Left lobe of liver (tissue), 2 donors: ENCODE data around the gene AMOT. TPM values are rescaled to one million over a fixed set of nuclear protein-coding genes. Genes with fewer than 3 reads are reported as not detected.
"Not testable (repeated sequence)": the region's sequence is repeated elsewhere in the genome, so short reads cannot be mapped to it uniquely, and the experiment has no call there.

Experiments
- ATAC-seq: fragments of 200-7000 bp; cut with Tn5 transposase; one replicate; pipeline ENCODE4 v1.9.1; 2020; ENCODE audit warnings: mild to moderate bottlenecking, moderate library complexity
- DNase-seq: peaks from one replicate; pipeline ENCODE4 v3.0.0-alpha.2; 2020; ENCODE audit warnings: low spot score
- total RNA-seq: library from RNA; stranded (reverse); gene quantifications from one replicate; pipeline ENCODE4 v1.2.1, GENCODE V29; 2021
- donor health status: DM: no; HTN: no; CAD: no; lungs with moderate emphysema.
- donor health status: DM: no; HTN: yes; CAD: no.

AMOT gene
- total RNA-seq, result 7.4 TPM

DNA sequence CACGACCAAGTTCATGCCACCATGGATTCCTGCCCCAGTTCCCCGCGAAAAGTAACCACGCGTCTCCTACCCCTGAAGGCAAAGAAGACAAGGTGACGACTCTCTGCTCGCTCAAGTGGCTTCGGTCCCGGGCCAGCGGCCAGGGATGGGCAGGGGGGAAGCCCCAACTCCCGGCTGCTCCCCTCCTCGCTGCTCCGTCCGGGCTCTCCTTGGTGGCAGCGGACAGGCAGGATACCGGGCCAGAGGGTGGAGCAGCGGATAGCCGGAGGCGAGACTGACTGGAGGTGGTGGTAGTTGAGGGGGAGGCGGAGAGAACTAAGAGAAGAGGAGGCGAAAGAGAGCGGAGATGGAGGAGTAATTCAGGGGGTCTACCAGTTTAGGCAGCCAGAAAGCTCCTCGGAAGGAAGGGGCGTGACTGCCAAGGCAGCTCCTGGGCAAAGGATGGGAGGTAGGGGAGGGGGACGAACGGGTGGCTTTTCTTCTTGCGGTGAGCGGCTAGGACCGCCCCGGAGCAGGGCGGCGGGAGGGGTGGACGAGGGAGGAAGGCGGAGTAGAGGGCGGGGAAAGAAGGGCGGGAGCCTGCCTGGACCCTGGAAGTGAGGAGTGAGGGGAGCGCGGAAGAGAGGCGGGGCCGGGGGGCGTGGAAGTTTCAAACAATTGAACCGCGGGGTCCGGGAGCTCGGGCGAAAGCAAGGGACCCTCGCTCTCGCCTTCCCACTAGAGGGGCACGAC is at the start of gene AMOT:
TSS of gene AMOT (minus strand) at position 450 of the 732 bp plus-strand sequence. CDS start 17,705 bp downstream, outside the sequence.
- peak; percentile 82 for DNase-seq
- peak; percentile 90 for ATAC-seq

GRCh38 chrX:112889400-112889799 is 48.8 kb upstream of the AMOT start:
- no peak for ATAC-seq

DNA sequence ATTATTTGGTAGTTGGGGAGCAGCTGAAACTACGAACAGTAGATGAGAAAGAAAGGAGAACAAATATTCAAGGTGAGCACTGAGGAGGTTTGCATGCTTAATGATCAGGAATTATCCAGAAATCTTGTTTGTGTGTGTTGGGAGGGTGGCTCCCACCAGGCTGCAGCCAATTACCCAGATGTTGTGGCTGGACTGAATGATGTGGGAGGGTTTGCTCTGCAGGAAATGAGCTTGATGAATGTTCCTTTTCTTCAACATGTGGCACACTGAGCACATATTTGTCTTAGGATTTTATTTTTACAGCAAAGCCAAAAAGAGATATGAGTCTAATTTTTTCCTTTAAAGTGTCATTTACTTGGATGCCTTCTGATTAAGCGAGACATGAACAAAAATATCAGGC is 48.3 kb upstream of the AMOT start:
- no peak for ATAC-seq
- no peak for DNase-seq

More at GRCh38 chrX:112889400-112889799, 48.8 kb upstream of the AMOT start:
- DNase-seq, result no peak

GRCh38 chrX:112877771-112878173 is 37.1 kb upstream of the AMOT start:
- ATAC-seq, result no peak
- DNase-seq, result no peak

- no peak for DNase-seq
- ATAC-seq, result no peak
Measured at GRCh38 chrX:112874614-112875013, 34.0 kb upstream of the AMOT start.

GRCh38 chrX:112874175-112874574 is 33.5 kb upstream of the AMOT start:
- DNase-seq (no peak), ATAC-seq (no peak)

DNA sequence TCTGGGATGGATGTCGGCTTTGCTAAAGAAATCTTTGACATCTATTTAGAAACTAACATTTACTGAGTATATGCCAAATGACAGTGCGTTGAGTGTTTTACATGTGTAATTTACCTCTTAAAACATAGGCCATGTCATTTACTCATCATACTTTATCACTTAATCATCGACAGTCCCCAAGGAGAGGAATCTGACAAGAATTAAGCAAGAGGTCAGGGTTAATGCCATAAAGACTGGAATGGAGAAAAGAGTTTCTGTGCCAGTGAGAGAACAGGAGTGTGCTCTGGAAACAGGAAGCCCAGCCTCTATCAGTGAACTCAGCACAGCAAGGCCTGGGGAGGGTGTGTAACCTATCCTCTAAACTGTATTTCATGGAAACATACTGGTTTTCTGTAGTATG is 28.0 kb upstream of the AMOT start:
- DNase-seq, result no peak
- no peak for ATAC-seq

- ATAC-seq, result no peak
Measured at GRCh38 chrX:112867570-112867969, 26.9 kb upstream of the AMOT start.

GRCh38 chrX:112866175-112866574 is 25.5 kb upstream of the AMOT start:
- no peak for DNase-seq
- ATAC-seq, result no peak

More at GRCh38 chrX:112867570-112867969, 26.9 kb upstream of the AMOT start:
- no peak for DNase-seq

- ATAC-seq (peak; percentile 92), DNase-seq (peak; percentile 42)
Measured at GRCh38 chrX:112865464-112866025, 24.9 kb upstream of the AMOT start.

DNA sequence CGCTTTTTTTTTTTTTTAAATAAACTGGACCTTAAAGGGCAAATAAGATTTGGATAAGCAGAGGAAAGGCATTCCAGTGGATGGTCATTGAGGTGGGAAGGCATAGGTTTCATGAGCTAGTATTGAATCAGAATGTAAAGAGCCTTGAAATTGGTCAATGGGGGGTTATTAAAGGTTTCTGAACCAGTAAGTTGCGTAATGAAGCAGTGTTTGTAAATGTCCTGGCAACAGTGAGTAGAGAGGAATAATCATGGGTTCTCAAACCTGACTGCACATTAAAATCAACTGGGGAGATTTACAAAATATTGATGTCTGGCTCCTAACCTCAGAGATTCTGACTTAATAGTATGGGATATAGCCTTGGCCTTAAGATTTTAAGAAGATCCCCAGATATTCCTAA is 23.2 kb upstream of the AMOT start:
- ATAC-seq (peak; percentile 75), DNase-seq (no peak)

GRCh38 chrX:112857478-112857878 is 16.8 kb upstream of the AMOT start:
- ATAC-seq (no peak), DNase-seq (no peak)

- ATAC-seq, result not testable (repeated sequence)
Measured at GRCh38 chrX:112854901-112855300, 14.3 kb upstream of the AMOT start.

GRCh38 chrX:112852851-112853250 is 12.2 kb upstream of the AMOT start:
- DNase-seq (no peak), ATAC-seq (no peak)

More at GRCh38 chrX:112854901-112855300, 14.3 kb upstream of the AMOT start:
- DNase-seq, result not testable (repeated sequence)

DNA sequence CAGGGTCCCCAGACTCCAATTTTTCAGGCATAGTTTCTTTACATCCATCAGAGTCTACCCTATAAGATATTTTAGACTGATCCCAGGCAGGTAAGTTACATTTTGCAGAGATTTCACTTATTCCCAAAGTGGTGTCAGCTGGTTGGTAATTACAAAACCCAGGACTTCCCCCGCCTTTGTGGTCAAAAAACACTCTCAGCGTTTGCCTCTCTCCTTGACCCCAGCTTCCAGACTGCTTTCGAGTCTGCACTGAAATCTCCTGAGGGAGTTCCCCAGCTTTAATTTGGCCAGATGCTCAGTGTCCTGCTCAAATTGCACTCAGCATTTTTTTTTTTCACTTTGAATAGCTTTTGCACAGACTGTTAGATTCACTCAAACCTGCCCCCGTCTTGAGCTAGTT is 11.2 kb upstream of the AMOT start:
- DNase-seq (no peak), ATAC-seq (no peak)

GRCh38 chrX:112851161-112851779 is 10.6 kb upstream of the AMOT start:
- no peak for ATAC-seq
- no peak for DNase-seq

GRCh38 chrX:112849016-112849415 is 8.4 kb upstream of the AMOT start:
- ATAC-seq (no peak), DNase-seq (no peak)

DNA sequence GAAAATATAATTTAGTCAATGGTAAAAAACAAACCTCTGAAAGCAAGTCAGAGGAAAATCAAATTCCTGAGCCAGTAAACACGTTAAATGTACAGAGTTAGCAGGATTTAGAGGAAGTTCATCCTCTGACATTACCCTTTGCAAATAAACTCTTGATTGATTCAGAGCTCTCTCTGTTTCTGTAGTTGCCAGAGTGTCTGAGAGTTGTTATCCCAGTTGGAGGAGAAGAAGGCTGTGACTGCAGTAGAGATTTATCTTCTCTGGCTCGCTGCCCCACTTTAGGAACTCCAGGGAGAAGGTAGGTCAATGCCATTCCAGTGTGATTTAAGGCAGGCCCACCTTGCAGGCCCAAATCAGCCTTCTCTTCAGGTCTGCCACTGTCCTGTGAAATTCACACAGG is 6.2 kb upstream of the AMOT start:
- DNase-seq (no peak), ATAC-seq (no peak)

DNA sequence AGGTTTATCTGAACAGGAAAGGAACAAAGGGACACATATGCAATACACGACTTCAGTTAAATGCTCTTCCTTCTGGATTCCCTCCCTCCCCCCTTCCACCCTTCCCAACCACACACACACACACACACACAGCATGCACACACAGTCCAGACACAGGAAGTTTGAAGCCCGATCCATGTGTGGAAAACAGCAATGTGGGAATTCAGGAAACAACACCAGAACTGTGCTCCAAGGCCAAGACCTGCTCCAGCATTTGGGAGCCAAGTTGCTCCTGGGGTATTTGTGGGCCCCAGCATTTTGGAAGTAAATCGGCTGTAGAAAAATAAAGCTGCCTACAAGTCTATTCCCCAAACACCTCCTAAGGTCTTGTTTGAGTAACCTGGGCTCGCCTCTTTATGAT is 5.6 kb upstream of the AMOT start:
- DNase-seq (no peak), ATAC-seq (no peak)

GRCh38 chrX:112844250-112844649 is 3.6 kb upstream of the AMOT start:
- no peak for DNase-seq
- ATAC-seq, result no peak

GRCh38 chrX:112841820-112842157 is 1.2 kb upstream of the AMOT start:
- ATAC-seq, result no peak

DNA sequence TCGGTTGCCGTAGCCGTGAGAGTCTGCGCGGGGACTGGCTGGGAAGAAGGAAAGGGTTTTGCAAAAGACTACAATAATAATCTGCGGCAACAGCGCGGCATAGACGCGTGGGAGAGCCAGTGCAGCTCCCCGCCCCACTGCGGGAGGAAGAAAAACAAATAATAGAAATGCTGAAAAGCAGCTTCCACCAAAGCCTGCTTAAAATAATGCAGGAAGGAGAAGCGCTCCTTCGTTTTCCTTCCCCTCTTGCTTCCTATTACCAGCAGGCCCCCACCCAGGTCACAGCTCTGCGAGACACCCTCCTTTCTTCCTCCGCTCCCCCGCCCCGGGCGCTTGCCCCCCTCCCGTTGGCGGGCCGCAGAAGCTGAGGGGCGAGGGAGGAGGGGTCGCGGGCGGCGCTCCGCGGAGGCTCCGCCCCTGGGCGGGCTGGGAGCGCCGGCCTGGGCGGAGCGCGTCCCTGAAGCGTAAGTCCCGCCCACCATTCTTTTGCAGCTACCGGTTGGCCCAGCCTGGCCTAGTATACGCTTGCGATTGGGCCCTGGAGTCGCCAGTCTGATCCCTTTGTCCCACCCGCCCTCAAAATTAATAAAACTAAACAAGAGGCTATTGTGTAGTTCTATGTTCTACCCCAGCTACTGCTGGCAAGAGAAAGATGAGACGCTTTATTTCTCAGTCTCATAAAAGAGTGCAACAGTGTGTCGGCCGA is 636 bp upstream of the AMOT start:
- DNase-seq (peak; percentile 86), ATAC-seq (peak; percentile 91)

More at GRCh38 chrX:112841820-112842157, 1.2 kb upstream of the AMOT start:
- DNase-seq, result no peak
